ENCODE measurements around the gene SH3BP5. TPM values are rescaled to one million over a fixed set of nuclear protein-coding genes. Genes with fewer than 3 reads are reported as not detected.
"Not testable (repeated sequence)": the region's sequence is repeated elsewhere in the genome, so short reads cannot be mapped to it uniquely, and the experiment has no call there.

Gene SH3BP5, protein sequence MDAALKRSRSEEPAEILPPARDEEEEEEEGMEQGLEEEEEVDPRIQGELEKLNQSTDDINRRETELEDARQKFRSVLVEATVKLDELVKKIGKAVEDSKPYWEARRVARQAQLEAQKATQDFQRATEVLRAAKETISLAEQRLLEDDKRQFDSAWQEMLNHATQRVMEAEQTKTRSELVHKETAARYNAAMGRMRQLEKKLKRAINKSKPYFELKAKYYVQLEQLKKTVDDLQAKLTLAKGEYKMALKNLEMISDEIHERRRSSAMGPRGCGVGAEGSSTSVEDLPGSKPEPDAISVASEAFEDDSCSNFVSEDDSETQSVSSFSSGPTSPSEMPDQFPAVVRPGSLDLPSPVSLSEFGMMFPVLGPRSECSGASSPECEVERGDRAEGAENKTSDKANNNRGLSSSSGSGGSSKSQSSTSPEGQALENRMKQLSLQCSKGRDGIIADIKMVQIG
- 10.7 TPM for polyA plus RNA-seq (2013, experiment 1 of 2; ENCODE audit: insufficient read length)
- polyA plus RNA-seq (2013, experiment 2 of 2; ENCODE audit: insufficient read length), result 15.3 TPM

DNA sequence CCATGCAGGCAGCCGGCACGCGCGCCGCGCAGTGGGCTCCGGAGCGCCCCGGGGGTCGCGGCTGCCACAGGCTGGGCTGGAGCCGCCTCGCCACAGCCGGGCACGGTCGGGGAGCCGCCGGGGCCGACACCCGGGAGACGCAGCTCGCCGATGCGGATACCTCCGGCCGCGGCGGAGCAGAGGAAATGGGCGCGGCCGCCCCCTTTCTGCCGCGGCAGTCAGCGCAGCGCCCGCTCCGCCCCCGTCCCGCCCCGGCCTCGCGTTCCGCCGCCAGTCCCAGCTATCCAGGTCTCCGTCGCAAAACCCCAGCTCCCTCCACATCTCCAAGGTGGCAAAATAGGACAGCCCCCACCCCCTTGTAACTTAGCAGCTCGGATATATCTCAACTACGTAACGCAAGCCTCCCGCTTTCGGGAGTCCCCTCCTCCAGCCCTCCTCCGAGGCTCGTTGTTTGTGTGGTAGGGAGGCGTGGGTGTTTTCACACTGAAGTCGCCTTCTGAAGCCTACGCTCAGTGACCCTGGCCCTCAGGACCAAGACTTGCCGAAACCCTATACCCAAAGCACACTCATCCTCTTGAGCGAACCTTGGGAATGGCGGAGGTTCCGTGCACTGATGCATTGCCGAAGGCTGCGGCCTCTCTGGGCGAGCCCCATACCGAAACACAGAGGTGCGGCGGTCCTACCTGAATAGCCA, at the start of gene SH3BP5:
Gene SH3BP5, minus strand, starts transcription at position 182 of the 694 bp plus-strand sequence. Its CDS starts 178 bp downstream, at position 4.
- DNase-seq, result peak; percentile 71

DNA sequence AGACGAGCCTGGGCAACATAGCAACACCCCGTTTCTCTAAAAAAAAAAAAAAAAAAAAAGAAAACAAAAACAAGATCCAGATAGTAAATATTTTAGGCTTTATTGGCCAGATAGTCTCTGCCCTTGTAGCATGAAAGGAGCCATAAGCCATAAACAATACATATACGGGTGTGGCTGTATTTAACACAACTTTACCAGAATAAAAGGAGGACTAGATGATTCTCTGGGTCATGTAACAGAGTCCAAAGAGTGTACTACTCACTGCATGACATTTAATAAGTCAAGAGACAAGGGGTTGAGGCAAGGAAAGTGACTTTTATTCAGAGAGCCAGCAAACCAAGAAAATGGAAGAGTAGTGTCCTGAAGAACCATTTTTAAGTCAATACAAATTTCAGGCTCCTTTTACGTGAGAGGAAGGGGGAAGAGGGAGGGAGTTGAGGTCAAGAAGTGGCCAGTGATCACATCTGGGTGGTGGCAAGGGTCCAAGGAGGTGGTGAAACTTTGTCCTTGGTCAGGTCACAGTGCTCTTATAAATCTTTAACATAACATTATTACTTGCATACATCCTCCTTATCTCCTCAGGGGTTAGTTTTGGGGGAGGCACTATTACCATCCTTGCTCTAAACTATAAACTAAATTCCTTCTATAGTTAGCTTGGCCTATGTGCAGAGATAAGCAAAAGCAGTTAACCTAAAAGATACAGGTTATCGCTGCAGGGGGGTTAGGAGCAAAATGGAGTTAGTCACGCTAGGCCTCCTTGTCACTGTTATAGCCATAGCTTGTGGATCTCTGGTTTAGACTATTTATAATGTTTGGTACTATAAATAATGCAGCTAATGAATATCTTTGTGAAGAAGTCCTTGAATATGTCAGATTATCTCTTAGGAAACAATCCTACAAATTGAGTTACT, 48.8 kb upstream of the SH3BP5 start:
- DNase-seq, result no peak

DNA sequence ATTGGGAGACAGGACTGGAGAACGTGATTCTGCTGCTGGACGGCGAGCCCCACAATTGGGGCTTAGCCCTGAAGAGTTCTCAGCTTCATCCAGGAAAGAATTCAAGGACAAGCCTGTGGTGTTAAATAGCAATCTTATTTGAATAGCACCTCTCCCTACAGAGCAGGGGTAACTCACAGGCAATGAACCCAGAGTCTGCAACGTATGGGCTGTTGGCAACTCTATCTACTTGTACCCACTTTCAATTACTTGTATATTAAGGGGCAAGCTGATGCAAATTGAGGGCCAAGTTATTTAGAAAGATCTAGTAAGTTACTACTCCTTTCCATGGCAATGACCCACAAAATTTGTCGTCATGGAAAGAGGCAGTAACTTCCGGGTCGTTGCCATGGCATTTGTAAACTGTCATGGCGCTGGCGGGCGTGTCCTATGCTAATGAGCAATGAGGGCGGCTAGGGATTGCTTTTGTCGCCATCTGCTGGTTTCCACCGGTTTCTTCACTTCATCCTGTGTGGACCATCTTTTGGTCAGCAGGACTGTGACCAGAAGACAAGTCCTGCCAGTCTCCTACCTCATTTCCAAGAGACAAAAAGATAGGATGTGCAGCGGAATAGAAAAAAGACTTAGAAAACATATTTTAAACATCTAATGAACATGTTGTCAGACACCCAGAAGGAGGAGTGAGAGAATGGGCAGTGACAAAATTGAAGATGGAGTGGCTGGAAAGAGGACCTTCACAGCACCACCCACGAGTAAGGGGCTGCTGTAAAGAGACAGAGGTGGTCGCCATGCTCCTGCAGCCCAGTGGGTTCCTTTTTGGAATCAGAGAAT, 45.8 kb upstream of the SH3BP5 start:
- peak; percentile 93 for DNase-seq

DNA sequence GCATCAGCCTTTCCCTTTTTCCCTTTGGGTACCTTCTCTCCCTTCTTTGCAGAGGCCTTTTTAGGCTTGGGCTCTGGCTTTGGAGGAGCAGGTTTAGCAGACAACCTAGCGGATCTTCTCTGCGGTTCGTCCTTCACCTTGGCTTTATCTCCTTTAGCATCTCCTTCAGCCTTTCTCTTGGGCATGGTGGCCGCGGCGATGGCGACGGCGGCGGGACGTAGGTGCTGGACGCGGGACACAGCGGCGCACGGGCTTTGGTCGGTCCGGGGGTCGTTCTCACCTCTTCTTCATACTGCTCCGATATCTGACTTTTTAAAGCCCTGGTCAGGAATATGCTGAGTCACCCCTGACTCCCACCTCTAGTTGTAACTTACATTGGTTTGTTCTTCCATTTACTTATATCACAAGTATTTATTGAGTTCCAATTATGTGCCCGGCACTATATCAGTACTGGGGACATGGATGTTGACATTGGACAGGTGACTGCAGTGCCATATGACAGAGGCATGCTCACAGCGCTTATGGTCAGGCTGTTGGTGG, 43.1 kb upstream of the SH3BP5 start:
- no peak for DNase-seq

DNA sequence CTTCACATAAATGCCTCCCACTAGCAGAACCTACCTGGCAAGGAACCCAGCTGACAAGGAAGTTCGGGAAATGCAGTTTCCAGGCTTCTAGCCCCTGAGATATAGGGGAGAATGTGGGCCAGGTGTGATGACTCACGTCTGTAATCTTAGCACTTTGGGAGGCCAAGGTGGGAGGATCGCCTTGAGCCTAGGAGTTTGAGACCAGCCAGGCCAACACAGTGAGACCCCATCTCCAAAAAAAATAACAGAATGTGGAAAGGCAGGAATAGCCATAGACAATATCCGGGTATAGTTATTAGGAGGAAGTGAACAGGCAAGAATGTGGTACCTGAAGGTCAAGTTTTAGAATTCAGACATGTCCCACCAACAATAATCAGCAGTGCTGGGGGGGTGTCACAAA, 40.5 kb upstream of the SH3BP5 start:
- DNase-seq, result no peak

DNA sequence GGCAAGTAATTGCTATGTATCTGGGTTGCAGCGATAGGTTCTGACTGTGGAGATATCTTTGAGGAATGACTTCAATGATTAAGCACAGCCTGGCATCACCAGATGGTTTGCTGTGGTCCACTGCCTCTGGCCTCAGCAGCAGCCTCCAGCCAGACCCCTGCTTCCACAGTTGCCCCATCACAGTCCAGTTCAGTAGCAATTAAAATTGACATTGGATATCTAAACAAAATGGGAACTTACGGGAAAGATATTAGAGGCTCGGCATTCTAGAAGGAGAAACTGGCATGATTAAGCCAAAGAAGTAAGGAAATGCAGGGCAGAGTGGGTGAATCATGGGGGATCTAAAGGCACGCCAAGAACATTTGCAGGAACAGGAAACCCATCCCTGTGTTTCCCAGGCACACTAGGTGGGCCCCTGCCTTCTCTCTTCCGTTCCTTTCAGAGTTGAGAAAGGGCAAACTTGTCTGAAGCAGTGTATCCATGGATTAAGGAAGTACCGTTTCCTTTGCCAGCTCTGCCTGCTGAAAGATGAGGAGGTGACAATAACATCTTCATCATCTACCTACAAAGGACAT, 36.3 kb upstream of the SH3BP5 start:
- DNase-seq, result no peak

DNA sequence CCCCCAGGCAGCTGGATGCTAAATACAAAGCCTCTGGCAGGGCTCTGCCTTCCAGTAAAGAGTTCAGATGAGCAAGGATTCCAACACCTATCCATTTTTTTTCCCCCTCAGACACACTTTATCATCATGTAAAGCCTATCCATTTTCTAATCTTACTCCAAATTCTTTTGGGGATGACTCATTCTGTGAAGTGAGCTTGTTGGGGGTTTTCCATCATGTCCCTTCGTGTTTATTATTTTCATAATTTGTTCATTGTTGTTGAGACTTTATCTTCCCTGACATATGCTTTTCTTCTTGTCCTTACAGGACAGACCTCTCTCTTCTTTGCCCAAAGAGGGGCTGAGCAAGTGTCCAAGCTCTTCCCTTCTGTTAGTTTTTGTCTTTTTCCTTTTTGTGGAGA, 34.7 kb upstream of the SH3BP5 start:
- DNase-seq, result peak; percentile 61

DNA sequence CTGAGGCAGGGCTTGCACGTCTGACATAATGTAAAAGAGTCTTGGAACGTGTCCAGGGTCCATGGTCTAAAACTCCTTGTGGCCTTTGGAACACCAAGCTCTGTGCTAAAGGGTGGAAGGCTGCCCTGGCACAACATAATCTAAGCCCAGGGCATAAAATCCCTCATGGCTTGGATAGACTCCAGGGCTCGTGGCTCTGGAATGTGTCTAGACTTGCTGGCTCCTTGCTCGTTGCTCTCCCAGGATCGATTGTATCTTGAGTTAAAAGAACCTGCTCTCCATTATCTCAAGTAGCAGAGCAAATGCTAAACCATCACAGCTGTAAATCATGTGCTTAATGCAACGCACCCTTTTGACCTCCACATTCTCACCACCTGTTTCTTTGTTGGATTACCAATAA, 31.7 kb upstream of the SH3BP5 start:
- DNase-seq, result peak; percentile 40

DNA sequence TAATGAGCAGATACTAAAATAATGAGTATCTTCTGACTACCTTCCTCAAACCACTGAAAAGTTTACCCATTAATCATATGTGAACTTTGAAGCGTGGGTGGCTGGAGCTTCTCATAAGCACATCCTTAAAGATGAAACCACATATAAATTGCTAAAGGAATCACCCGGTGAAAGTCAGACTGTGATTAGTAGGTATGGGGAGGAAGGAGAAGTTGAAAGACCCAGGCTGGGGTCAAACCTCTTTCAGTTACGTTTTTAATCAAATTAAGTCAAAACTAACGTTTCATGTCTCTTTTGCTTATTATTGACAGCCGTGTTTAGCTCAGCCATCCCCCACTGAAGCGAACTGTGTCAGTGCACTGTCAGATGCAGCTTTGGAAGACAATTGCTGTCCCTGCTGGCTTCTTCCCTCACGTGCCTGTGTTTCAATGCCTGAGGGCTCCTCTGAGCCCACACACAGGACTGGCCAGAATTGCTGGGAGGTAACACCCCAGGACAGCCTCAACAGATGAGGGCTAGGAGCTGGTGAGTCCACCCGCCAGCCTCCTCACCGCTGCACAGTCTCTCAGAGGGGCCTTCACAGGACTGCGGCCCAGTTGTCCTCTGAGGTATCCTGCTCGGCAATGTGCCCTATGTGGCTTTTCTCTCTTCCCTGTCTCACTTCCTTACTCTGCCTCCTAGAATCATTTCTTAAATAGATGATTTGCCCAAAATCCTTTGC, 29.3 kb upstream of the SH3BP5 start:
- peak; percentile 46 for DNase-seq

DNA sequence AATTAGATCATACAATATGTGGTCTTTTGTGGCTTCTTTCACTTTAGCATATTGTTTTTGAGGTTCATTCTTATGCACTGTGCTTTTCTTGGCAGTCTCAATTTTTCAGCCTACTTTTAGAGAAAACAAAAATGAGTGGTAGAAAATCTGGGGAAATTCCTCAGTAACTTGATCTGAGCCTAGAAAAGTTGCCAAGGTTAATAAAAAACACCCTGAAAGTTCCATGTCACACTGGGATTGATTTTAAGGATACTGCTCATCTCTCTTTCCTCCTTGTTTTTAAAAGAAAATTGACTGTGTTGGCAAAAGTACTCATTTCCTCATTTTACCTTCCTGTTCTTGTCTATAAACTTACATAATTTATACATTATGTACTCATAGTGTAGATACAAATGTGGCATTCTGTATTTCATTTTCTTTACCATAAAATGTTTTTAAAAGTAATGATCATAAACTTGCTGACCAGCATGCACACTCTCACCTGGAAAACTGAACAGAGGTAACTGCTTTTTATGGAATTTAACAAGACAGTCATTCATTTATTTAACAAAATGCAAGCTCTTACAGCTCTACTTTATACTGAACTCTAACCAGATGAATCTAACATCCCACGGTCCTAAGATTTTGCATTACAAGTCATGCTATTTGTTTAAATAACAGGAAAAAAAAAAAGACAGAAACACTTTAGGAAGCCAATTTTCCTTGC, 28.6 kb upstream of the SH3BP5 start:
- DNase-seq, result peak; percentile 91

DNA sequence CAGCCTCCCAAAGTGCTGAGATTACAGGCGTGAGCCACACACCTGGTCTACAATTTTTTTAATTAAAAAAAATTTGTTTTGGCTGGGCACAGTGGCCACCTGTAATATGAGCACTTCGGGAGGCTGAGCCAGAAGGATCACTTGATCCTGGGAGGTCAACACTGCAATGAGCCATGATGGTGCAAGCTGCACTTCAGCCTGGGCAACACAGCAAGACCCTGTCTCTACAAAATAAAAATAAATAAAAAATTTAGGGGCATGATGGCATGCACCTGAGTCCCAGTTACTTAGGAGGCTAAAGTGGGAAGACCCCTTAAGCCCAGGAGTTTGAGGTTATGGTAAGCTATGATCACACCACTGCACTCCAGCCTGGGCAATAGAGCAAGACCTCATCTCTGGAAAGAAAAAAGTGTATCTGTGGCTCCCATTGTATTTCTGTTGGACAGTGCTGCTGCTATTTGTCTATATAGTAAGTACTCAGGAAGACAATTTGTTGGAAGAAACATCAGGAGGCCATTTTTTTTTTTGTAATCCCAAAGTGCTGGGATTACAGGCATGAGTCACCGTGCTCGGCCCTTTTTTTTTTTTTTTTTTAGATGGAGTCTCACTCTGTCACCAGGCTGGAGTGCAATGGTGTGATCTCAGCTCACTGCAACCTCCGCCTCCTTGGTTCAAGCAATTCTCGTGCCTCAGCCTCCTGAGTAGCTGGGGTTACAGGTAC, 27.5 kb upstream of the SH3BP5 start:
- peak; percentile 58 for DNase-seq

DNA sequence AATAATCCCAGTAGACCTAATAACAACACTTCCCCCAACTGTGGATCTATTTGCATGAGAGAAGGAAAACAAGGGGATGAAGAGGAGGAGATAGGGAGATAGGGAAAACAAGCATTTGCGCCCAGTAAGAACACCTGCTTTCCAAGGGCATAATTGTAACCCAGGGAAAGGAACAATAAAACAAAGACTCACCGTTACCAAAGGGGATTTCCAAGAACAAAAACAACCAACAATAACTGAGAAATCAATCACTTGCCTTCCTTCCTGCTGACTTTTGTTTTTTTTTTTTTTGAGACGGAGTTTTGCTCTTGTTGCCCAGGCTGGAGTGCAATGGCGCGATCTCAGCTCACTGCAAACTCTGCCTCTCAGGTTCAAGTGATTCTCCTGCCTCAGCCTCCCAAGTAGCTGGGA, 24.3 kb upstream of the SH3BP5 start:
- not testable (repeated sequence) for DNase-seq

DNA sequence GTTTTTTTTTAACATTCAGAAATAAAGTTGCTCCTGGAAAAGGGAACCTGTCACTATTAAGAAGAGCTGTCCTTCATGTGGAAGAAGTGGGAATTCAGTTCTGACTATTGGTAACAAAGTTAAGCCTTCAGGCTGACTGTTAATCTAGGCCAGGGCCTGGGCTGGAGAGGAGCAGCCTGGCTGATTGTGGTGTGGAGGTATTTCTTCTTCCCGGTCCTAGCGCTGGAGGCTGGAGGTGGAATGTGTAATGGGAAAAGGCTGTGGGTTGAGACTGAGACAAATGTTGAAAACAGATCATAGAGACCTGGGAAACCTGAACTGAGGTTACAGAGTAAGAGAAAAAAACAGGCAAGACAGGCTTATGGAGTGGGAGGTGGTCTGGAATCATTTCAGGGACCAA, 23.8 kb upstream of the SH3BP5 start:
- peak; percentile 40 for DNase-seq

DNA sequence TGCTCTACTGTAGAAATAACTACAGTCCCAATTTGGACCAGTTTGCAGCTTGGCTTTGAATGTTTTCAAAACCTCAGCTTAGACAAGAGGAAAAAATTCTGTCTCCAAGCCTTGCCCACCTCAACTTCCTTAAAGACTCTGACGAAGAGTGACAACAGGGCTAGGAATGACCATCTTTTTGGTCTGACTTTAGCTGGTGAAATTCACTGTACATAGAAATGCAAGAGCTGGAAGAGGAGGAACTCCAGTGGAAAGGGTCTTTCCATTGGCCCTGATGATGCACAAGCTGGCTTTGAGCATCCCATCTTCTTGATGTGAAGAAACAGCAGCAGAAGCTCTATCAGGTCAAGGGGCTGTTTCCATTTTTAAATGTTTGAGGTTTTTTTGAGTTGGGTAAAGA, 22.7 kb upstream of the SH3BP5 start:
- DNase-seq, result no peak

DNA sequence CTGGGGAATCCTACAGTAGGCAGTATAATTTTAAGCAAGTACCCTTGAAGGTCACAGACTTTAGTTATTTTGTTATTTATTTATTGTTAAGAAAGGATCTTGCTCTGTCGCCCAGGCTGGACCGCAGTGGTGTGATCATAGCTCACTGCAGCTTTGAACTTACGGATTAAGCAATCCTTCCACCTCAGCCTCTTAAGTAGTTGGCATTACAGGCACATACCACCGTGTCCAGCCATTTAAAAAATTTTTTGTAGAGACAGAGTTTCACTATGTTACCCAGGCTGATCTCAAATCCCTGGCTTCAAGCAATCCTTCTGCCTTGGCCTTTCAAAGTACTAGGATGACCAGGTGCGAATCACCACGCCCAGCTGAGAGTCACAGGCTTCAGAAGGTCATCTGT, 22.1 kb upstream of the SH3BP5 start:
- no peak for DNase-seq

DNA sequence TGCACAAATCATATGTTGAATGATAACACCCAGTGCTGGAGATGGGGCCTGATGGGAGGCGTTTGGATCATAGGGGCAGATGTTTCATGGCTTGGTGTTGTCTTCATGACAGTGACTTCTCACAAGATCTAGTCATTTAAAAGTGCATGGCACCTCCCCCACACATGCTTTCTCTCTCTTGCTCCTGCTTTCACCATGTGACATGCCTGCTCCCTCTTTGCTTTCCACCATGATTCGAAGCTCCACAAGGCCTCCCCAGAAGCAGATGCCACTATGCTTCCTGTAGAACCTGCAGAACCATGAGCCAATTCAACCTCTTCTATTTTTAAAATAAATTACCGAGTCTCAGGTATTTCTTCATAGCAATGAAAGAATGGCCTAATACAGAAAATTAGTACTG, 17.8 kb upstream of the SH3BP5 start:
- DNase-seq, result no peak

DNA sequence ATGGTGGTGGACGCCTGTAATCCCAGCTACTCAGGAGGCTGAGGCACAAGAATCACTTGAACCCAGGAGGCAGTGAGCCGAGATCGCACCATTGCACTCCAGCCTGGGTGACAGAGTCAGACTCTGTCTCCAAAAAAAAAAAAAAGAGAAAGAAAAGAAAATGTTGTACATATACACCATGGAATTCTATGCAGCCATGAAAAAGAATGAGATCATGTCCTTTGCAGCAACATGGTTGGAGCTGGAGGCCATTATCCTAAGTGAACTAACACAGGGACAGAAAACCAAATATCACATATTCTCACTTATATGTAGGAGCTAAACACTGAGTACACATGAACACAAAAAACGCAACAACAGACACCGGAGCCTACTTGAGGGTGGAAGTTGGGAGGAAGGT, 17.1 kb upstream of the SH3BP5 start:
- not testable (repeated sequence) for DNase-seq

DNA sequence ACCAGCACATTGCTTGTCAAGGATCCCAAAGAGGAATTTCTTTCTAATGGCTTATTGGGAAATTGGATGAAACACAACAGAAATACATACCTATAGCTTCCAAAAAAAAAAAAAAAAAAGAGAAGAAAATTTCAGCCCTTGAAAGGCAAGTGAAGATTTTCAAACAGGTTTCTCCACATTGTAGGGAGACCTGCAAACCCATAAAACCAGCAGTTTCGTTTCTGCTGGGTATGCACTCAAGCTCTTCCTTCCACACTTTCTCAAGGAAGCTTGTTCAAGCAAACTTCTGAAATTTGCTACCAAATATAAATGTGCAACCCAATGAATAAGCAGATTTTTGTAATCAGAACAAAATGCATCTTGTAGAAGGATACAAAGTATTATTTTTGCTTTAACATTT, 15.9 kb upstream of the SH3BP5 start:
- no peak for DNase-seq

DNA sequence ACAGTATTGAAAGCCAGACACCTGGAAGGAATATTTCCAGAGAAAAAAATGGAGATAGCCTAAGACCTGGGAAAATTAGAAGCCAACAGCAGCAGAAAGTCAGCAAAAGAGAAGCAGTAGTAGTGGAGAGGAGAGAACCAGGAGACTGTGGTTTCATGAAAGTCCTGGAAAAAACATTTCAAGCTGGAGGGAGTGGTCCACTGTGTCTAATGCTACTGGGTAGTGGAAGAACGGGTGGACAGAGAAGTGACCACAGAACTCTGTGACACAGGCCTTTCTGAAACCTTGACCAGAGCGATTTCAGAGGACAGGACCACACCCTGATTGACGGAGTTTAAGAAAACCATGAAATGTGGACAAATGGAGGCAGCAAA, 15.3 kb upstream of the SH3BP5 start:
- DNase-seq, result no peak

Measured in fibroblast of skin of back (primary cell).